Activated CD4-positive, alpha-beta memory T cell treated with anti-CD3 and anti-CD28 coated beads, Interleukin-2, amount 10 ng/mL, durations not matched to agents 7 days and 5 days (primary cell): ENCODE data around the gene PCK1. TPM values are rescaled to one million over a fixed set of nuclear protein-coding genes. Genes with fewer than 3 reads are reported as not detected.

Experiments used
- CTCF ChIA-PET: fragments of 350-600 bp; sonication (Branson Sonifier 250); formaldehyde crosslinking; loops from one replicate; lab custom pipeline; 2021; ENCODE audit warnings: antibody characterized with exemption, inconsistent platforms; lab: Charles Lee
- POLR2A ChIA-PET: fragments of 350-600 bp; sonication (Branson Sonifier 250); formaldehyde crosslinking; loops from one replicate; lab custom pipeline; 2021; ENCODE audit warnings: antibody characterized with exemption; lab: Charles Lee
- DNase-seq: peaks from one replicate; pipeline ENCODE4 v3.0.0-alpha.2; 2020
- H3K27ac Mint-ChIP-seq: one replicate; pipeline ENCODE4 v1.8.0; 2021; ENCODE audit warnings: mild to moderate bottlenecking, mixed read lengths
- H3K27me3 Mint-ChIP-seq: one replicate; pipeline ENCODE4 v1.8.0; 2021; ENCODE audit warnings: mixed read lengths
- H3K36me3 Mint-ChIP-seq: one replicate; pipeline ENCODE4 v1.8.0; 2021; ENCODE audit warnings: low read depth, mixed read lengths
- H3K4me1 Mint-ChIP-seq: one replicate; pipeline ENCODE4 v1.8.0; 2021; ENCODE audit warnings: mixed read lengths
- H3K4me3 Mint-ChIP-seq: one replicate; pipeline ENCODE4 v1.8.0; 2021; ENCODE audit warnings: mild to moderate bottlenecking, mixed read lengths
- H3K9me3 Mint-ChIP-seq: one replicate; pipeline ENCODE4 v1.8.0; 2021; ENCODE audit warnings: mixed read lengths
- total RNA-seq, 2 experiments: library from RNA; stranded (reverse); gene quantifications; one replicate each; pipeline ENCODE4 v1.2.3, GENCODE V29; 2021

Gene PCK1
- total RNA-seq, 2 experiments from 2014 or later, result not detected

- POLR2A ChIA-PET, result no interaction called here
- CTCF ChIA-PET, result interaction anchor here (1.1 kb wide), 1 partner anchor 10 kb away, joined by 3 read pairs; no protein-coding TSS in a partner anchor
- Mint-ChIP-seq H3K27me3 (peaks cover 24% of the 10 kb centered on the region), H3K4me3 (no peak overlapping the region), H3K36me3 (no peaks in the 10 kb centered on the region), H3K4me1 (no peaks in the 10 kb centered on the region), H3K27ac (no peak overlapping the region), H3K9me3 (no peaks in the 10 kb centered on the region)
- DNase-seq, result no peak
These were observed 25.5 kb downstream of the PCK1 start for GRCh38 chr20:57586370-57586793.

DNA sequence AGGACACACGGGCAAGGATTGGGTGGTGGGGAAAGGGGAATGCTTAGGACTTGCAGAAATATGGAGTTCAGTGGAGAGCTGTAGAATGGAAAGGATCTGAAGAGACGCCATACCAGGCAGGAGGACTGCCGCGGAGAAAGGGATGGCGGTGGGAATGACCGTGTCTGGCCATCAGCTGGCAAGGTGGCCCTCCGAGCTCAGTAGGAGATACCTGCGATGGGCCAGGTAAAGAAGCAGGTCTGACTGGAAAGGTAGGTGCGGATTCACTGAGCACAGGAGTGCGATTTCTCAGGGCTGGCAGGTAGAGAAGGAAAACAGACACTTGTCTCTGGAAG lies 26.0 kb downstream of the PCK1 start:
- Mint-ChIP-seq H3K4me1 (no peaks in the 10 kb centered on the region), H3K9me3 (no peaks in the 10 kb centered on the region), H3K27me3 (peaks cover 20% of the 10 kb centered on the region), H3K36me3 (no peaks in the 10 kb centered on the region), H3K27ac (no peak overlapping the region), H3K4me3 (no peak overlapping the region)
- no peak for DNase-seq
- CTCF ChIA-PET, result interaction anchor here (1.1 kb wide), 1 partner anchor 9 kb away, joined by 3 read pairs; no protein-coding TSS in a partner anchor
- POLR2A ChIA-PET, result no interaction called here

DNA sequence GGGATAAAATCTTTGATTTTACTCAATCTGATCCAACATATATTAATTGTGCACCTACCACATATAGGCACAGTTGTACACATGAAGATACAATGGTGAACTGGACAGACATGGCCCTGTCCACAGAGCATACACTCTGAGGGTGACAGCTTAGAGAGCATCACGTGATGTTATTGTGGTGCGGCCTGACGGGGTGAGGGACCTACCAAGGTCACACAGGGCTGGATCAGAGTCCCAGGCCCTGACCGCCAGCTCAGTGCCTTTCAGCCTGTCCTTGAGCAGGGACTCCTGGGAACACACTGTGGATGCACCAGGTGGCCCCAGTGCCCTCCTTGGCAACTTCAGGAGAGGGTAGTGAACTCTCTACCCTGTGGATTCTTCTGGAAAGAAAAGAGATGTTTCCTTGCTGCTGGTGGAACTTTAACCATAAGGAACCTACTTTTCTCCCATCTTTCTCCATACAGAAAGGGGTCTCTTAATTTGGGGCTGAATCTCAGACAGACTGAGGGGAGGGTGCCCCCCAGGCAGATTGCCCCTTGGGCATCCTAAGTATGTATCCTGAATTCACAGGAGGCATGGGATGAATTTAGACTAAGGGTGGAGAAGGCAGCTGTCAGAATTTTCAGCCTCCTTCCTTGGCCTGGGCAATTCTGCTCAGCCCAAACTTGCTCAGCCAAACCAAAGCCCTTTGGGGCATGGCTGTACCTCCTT lies 26.5 kb downstream of the PCK1 start:
- Mint-ChIP-seq H3K4me3 (no peak overlapping the region), H3K27ac (no peak overlapping the region), H3K4me1 (no peaks in the 10 kb centered on the region), H3K27me3 (peaks cover 16% of the 10 kb centered on the region), H3K9me3 (no peaks in the 10 kb centered on the region), H3K36me3 (no peaks in the 10 kb centered on the region)
- no peak for DNase-seq
- ChIA-PET CTCF (interaction anchor here (1.1 kb wide), 1 partner anchor 9 kb away, joined by 3 read pairs; no protein-coding TSS in a partner anchor), POLR2A (no interaction called here)

- ChIA-PET POLR2A (no interaction called here), CTCF (no interaction called here)
- no peak overlapping the region for H3K4me3 Mint-ChIP-seq
These were observed 27.1 kb downstream of the PCK1 start for GRCh38 chr20:57587989-57588377.

GRCh38 chr20:57588596-57588995 lies 27.7 kb downstream of the PCK1 start:
- CTCF ChIA-PET, result no interaction called here
- POLR2A ChIA-PET, result no interaction called here
- no peaks in the 10 kb centered on the region for H3K9me3 Mint-ChIP-seq

More at GRCh38 chr20:57587989-57588377, 27.1 kb downstream of the PCK1 start:
- no peak overlapping the region for H3K27ac Mint-ChIP-seq
- H3K27me3 Mint-ChIP-seq, result peaks cover 14% of the 10 kb centered on the region
- no peak for DNase-seq
- no peaks in the 10 kb centered on the region for H3K36me3 Mint-ChIP-seq
- no peaks in the 10 kb centered on the region for H3K4me1 Mint-ChIP-seq
- H3K9me3 Mint-ChIP-seq, result no peaks in the 10 kb centered on the region

GRCh38 chr20:57589123-57589727 lies 28.3 kb downstream of the PCK1 start:
- ChIA-PET CTCF (no interaction called here), POLR2A (no interaction called here)
- Mint-ChIP-seq H3K27ac (no peak overlapping the region), H3K4me1 (no peaks in the 10 kb centered on the region), H3K4me3 (no peak overlapping the region), H3K36me3 (no peaks in the 10 kb centered on the region), H3K27me3 (peaks cover 9% of the 10 kb centered on the region), H3K9me3 (no peaks in the 10 kb centered on the region)
- no peak for DNase-seq

More at GRCh38 chr20:57588596-57588995, 27.7 kb downstream of the PCK1 start:
- DNase-seq, result no peak
- peaks cover 12% of the 10 kb centered on the region for H3K27me3 Mint-ChIP-seq
- H3K27ac Mint-ChIP-seq, result no peak overlapping the region
- H3K36me3 Mint-ChIP-seq, result no peaks in the 10 kb centered on the region
- no peaks in the 10 kb centered on the region for H3K4me1 Mint-ChIP-seq
- H3K4me3 Mint-ChIP-seq, result no peak overlapping the region

DNA sequence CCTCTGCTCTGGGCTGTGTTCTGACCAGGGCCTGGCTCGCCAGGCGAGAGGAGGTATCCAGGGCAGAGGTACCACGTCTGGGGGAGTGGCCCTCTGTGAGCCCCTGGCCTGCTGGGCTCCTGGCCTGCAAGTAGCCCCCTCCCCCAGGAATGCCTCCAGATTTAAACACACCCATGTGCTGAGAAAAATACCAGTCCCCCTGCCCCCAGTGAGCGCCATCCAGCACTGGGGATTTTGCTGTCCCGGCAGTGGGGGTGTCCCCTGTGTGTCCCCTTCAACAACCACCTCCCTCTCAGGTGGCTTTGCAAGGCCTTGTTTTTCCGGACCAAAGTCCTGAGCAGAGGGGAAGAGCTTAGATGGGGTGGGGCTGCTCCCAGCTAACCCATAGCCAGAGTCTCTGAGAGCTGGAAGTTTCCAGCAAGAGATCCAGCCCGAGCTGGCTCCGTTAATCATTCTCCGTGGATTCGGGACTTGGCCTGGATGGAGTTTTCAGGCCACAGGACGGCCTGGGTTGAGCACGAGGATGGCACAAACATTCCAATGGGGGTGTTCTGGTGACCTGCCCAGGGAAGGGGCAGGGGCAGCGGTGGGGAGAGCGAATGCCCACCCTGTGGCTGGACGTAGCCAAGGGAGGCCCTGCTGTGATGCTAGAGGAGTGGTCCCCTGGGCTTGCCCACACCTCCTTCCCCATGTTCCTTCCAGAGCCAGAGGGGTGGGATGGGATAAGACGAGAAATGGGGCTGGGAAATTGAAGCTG lies 29.0 kb downstream of the PCK1 start:
- H3K9me3 Mint-ChIP-seq, result no peaks in the 10 kb centered on the region
- no peak for DNase-seq
- no peak overlapping the region for H3K27ac Mint-ChIP-seq
- ChIA-PET POLR2A (no interaction called here), CTCF (no interaction called here)
- H3K36me3 Mint-ChIP-seq, result no peaks in the 10 kb centered on the region
- peaks cover 8% of the 10 kb centered on the region for H3K27me3 Mint-ChIP-seq
- H3K4me3 Mint-ChIP-seq, result no peak overlapping the region
- H3K4me1 Mint-ChIP-seq, result no peaks in the 10 kb centered on the region

- no peaks in the 10 kb centered on the region for H3K9me3 Mint-ChIP-seq
- ChIA-PET CTCF (no interaction called here), POLR2A (no interaction called here)
- no peaks in the 10 kb centered on the region for H3K36me3 Mint-ChIP-seq
- no peak overlapping the region for H3K4me3 Mint-ChIP-seq
- no peaks in the 10 kb centered on the region for H3K4me1 Mint-ChIP-seq
- DNase-seq, result no peak
- H3K27me3 Mint-ChIP-seq, result peaks cover 8% of the 10 kb centered on the region
- no peak overlapping the region for H3K27ac Mint-ChIP-seq
These were observed 29.8 kb downstream of the PCK1 start for GRCh38 chr20:57590485-57591288.

DNA sequence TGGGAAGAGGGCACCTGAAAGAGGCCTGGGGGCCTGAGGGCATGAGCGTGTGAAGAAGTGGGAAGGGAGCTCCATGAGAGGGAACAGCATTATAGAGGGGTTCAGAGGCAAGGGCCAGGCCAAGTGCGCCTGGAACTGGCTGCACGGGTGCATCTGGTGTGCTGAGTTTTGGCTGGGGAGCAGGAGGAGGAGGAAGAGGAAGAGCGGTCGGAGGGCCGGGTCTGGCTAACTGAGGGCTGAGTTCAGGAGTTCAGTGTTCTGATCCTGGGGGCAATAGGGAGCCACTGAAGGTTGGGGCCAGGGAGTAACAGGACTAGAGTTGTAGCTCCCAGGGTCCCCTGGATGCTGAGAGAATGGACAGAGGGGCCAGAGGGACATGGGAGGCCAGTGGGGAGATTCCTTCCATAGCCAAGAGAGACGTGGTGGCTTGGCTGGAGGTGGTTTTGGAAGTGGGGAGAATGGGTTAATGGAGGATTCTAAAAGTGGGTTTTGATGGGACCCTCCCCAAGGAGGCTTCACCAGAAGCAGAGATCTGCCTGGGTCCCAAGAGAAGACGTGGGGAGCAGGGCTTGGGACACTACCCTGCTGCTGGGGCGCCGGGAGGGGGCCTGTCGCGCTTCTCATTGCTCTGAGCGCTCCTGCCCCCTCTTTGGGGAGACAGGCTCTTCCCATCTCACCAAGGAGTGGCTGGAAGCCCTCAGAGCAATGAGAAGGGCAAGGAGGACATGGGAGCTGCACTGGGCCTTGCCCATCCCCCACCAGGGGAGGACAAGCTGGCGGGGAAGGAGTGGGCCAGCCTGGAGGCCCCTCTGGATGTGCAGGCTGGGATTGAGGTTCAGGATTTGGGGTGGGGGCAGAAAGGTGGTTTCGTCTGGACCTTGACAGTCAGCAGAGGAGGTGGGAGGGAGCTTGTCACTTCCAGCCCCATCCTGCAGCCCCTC lies 30.6 kb downstream of the PCK1 start:
- ChIA-PET POLR2A (no interaction called here), CTCF (interaction anchor here (2.3 kb wide), 1 partner anchor 93 kb away, joined by 9 read pairs; no protein-coding TSS in a partner anchor)
- H3K27me3 Mint-ChIP-seq, result peaks cover 6% of the 10 kb centered on the region
- H3K4me1 Mint-ChIP-seq, result no peaks in the 10 kb centered on the region
- no peak overlapping the region for H3K27ac Mint-ChIP-seq
- no peaks in the 10 kb centered on the region for H3K36me3 Mint-ChIP-seq
- H3K4me3 Mint-ChIP-seq, result no peak overlapping the region
- H3K9me3 Mint-ChIP-seq, result no peaks in the 10 kb centered on the region
- no peak for DNase-seq

GRCh38 chr20:57592263-57593092 lies 31.6 kb downstream of the PCK1 start:
- H3K27me3 Mint-ChIP-seq, result peaks cover 3% of the 10 kb centered on the region
- H3K36me3 Mint-ChIP-seq, result no peaks in the 10 kb centered on the region
- H3K27ac Mint-ChIP-seq, result no peak overlapping the region
- H3K4me1 Mint-ChIP-seq, result peaks cover 2% of the 10 kb centered on the region
- CTCF ChIA-PET, result interaction anchor here (0.7 to 2.3 kb wide), 3 partner anchors 9 to 94 kb away, joined by 3 to 9 read pairs (median 4); no protein-coding TSS in a partner anchor
- no peak for DNase-seq
- POLR2A ChIA-PET, result no interaction called here
- no peaks in the 10 kb centered on the region for H3K9me3 Mint-ChIP-seq
- no peak overlapping the region for H3K4me3 Mint-ChIP-seq

- Mint-ChIP-seq H3K27ac (no peak overlapping the region), H3K36me3 (no peaks in the 10 kb centered on the region), H3K27me3 (peaks cover 7% of the 10 kb centered on the region), H3K4me3 (no peak overlapping the region), H3K4me1 (peaks cover 3% of the 10 kb centered on the region), H3K9me3 (no peaks in the 10 kb centered on the region)
- ChIA-PET POLR2A (no interaction called here), CTCF (interaction anchor here (0.7 to 2.3 kb wide), 3 partner anchors 8 to 95 kb away, joined by 3 to 9 read pairs (median 4); no protein-coding TSS in a partner anchor)
- DNase-seq, result no peak
These were observed 32.4 kb downstream of the PCK1 start for GRCh38 chr20:57593134-57593886.
